AG09309 (cell line): ENCODE measurements around the gene CCL27.

Experiments
- DNase-seq: peaks from one replicate; pipeline ENCODE4 v3.0.0-alpha.2; 2010; ENCODE audit warnings: low read depth
- H3K4me3 ChIP-seq: 2 replicates; pipeline ENCODE4 v1.5.1; 2011; ENCODE audit warnings: mild to moderate bottlenecking, low read depth, low read length, moderate library complexity; ENCODE audit not compliant: control insufficient read depth
- TF ChIP-seq, protein P1 (sequence below): IDR thresholded peaks from 2 replicates; pipeline ENCODE4 v1.5.1; 2011; ENCODE audit warnings: mild to moderate bottlenecking, low read depth, low read length, inconsistent platforms; ENCODE audit not compliant: insufficient read depth, control insufficient read depth; ENCODE audit errors: missing control alignments

Gene CCL27

DNA sequence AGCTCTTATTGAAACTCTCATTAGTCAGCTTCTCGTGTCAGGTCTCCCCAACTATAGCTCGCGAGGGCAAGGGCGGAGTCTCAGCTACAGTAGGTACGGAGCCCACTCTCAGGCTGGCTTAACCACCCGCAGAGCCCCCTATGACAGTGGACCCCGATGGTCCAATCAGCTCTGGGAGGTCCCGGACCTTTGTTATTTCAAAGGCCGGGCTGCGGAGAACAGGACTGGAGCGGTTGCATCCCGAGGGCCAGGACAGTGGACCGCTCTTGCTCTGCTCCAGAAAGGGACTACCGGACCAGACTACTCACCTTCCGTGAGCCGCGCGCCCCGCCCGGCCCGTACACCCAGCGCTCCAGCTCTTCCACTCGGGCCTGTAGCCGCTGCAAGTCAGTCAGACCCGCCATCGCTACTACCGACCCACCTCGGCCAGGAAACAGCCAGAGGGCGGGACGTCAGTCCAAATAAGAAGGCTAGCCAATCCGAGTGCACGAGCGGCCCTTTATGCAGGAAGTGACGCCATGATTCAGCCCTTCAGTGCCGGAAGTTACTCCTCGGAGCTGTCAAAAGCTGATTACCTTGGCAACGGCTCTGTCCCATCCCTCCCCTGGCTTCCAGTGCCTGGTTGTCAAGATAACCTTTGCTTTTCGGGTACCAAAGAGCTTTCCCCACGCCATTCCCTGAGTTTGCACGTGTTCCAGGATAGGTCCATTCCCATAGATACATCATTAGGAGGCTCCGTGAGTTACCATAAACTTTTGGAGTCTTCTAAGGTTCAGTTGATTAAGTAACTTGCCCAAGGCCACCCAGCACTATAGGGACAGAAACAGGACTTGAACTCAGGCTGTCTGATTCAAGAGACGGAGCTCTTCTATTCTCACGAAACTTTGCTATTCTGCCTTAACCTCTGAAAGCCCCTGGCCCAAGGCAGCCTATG is 42.1 kb downstream of the CCL27 start, which contains the start of gene DCTN3:
Gene DCTN3, minus strand, starts transcription at position 435 of the 934 bp plus-strand sequence. Its CDS starts 31 bp downstream, at position 404.
- TF ChIP-seq, protein P1, sequence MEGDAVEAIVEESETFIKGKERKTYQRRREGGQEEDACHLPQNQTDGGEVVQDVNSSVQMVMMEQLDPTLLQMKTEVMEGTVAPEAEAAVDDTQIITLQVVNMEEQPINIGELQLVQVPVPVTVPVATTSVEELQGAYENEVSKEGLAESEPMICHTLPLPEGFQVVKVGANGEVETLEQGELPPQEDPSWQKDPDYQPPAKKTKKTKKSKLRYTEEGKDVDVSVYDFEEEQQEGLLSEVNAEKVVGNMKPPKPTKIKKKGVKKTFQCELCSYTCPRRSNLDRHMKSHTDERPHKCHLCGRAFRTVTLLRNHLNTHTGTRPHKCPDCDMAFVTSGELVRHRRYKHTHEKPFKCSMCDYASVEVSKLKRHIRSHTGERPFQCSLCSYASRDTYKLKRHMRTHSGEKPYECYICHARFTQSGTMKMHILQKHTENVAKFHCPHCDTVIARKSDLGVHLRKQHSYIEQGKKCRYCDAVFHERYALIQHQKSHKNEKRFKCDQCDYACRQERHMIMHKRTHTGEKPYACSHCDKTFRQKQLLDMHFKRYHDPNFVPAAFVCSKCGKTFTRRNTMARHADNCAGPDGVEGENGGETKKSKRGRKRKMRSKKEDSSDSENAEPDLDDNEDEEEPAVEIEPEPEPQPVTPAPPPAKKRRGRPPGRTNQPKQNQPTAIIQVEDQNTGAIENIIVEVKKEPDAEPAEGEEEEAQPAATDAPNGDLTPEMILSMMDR = no peak
- peak within 1 kb of the TSS; percentile 82 for H3K4me3 ChIP-seq
- DNase-seq = peak; percentile 81

DNA sequence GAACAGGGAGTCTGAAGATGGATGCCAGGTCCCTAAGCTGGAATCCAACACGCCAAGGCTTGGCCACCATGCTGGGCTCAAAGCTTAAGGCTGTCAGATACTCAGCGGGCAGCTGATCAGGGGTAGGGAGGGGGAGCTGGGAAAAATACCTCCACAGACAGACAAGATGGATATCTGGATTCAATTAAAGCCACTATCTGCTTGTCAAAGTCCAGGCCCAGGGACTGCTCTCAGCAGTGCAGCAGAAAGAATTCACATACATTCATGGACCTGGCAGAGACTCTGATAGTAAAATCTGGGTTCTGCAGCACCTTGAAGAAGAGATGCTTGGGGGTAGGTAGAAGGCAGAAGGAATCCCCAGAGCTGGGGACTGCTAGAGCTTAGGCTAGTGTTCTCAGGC is 47.3 kb downstream of the CCL27 start:
- TF ChIP-seq, protein P1 = no peak
- H3K4me3 ChIP-seq = no peak overlapping the region
- no peak for DNase-seq

DNA sequence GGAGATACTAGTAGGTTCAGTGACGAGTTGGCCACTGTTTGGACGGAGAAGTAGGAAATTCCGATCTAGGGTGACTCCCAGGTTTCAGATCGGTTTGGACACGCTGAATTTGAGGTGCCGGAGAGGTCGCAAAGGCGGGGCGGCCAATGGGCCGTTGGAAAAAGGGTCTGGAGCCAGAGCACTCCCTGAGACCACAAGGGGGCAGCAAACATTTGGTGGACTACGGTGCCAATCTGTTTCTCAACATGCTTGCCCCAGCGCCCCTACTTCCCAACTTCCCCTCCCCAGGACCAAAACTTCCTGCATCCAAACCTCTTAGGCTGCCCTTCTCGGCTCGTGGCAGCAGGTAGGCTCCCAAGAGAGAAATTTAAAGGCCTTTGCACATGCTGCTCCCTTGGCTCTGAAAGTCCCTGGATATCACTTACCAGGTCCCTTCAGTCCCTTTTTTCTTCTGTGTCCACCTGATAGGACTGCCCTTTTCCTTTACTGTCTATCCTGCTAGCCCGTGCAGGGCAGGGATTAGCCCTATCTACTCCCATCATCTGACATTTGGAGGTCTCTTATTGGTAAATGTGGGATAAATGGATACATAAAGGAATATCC is 49.6 kb downstream of the CCL27 start:
- peak; percentile 23 for DNase-seq
- TF ChIP-seq, protein P1 = peak; percentile 89
- peak overlapping the region; percentile 62 for H3K4me3 ChIP-seq
